Measurements from ENCODE around the gene IL17RA.

The IL17RA gene

DNA sequence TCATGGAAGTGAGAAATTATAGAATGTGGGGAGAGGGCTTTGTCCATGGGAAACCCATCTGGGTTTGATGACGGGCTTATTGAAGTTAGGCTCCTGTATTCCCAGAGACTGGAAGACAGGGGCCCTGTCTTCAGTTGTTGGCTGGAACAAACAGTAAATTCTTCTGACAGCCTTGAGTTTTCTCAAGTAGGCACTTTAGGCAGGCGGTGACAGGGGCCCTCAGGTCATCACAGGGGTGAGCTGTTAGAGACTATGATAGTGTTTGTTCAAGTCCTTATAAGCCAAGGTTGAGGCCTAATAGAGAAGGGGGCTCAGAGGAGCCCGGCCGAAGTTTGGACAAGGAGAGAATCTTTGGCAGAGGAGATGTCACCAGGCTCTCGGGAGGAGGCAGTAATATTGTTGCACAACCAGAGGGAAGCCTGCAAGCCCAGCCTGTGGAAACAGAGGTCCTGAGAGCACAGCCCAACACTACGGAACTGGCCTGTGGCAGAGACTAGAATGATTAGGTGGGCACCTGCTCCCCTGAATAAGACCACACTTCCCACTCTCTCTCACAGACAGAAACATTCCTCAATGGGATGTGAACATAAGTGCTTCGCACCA, 20.2 kb upstream of the IL17RA start:
- H3K27ac Mint-ChIP-seq = no peak overlapping the region
- H3K4me1 Mint-ChIP-seq = peaks cover 8% of the 10 kb centered on the region

DNA sequence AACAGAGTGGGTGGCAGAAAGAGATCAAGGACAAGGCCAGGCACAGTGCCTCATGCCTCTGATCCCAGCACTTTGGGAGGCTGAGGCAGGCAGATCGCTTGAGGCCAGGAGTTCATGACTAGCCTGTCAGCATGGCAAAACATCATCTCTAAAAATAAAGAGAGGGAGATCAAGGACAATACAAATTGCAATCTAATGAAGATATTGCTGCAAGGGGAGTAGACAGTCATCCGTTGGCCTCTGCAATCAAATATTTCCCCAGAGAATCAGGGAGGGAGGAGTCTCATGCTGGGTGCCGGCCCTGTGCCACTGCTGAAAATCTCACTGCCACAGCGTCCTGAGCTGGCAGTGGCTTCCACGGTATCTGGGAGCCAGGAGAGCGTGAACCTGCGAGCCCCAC, 19.4 kb upstream of the IL17RA start:
- no peaks in the 10 kb centered on the region for H3K27me3 Mint-ChIP-seq
- no peaks in the 10 kb centered on the region for H3K9me3 Mint-ChIP-seq
- no peaks in the 10 kb centered on the region for H3K36me3 Mint-ChIP-seq
- H3K4me1 Mint-ChIP-seq = peaks cover 8% of the 10 kb centered on the region
- H3K27ac Mint-ChIP-seq = no peak overlapping the region
- H3K4me3 Mint-ChIP-seq = no peak overlapping the region

More for the DNA sequence above, 20.2 kb upstream of the IL17RA start:
- Mint-ChIP-seq H3K36me3 (no peaks in the 10 kb centered on the region), H3K27me3 (no peaks in the 10 kb centered on the region), H3K9me3 (no peaks in the 10 kb centered on the region), H3K4me3 (no peak overlapping the region)

DNA sequence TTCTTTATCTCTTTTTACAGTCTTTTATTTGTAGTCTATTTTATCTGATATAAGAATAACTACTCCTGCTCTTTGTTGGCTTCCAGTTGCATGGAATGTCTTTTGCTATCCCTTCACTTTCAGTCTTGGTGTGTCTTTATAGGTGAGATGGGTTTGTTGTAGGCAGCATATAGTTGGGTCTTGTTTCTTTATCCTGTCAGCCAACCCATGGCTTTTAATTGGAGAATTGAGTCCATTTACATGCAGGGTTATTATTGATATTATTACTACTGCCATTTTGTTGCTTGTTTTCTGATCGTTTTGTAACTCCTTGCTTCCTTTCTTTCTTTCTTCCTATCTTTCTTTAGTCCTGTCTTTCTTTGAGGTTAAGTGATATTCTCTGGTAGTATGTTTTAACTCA, 11.9 kb upstream of the IL17RA start:
- Mint-ChIP-seq H3K4me3 (no peak overlapping the region), H3K9me3 (no peaks in the 10 kb centered on the region), H3K4me1 (peaks cover 27% of the 10 kb centered on the region), H3K27ac (no peak overlapping the region), H3K27me3 (no peaks in the 10 kb centered on the region), H3K36me3 (no peaks in the 10 kb centered on the region)

DNA sequence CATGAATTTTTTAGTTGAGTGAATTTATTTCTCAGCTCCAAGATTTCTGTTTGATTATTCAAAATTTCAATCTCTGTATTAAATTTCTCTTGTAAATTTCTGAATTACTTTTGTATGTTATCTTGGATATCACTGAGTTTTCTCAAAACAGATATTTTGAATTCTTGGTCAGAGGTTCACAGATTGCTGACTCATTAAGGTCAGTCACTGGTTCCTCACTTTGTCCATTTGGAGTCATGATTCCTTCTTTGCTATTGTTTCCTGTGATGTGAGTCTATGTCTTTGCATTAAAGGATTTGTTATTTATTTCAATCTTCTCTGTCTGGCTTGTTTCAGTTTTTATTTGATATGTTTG, 10.2 kb upstream of the IL17RA start:
- Mint-ChIP-seq H3K36me3 (no peaks in the 10 kb centered on the region), H3K4me1 (peaks cover 27% of the 10 kb centered on the region), H3K9me3 (no peaks in the 10 kb centered on the region), H3K27ac (no peak overlapping the region), H3K27me3 (no peaks in the 10 kb centered on the region), H3K4me3 (no peak overlapping the region)

DNA sequence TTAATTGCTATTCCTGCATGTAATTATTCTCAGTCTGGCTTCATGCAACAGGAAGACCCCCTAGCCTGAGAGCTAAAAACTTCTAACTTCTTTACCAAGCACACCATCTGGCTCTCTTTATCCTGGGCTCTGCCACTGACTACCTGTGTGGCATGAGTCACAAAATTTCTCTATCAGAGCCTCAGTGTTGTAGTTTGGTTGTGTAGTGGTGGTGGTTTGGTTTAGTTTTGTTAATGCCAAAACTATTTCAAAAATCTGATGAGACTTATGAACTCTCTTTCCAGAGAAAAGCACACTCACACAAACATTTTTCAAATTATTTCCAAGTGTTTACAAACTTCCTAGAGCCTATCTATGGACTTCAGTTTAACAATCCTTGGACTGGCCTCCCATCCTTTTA, 7.5 kb upstream of the IL17RA start:
- Mint-ChIP-seq H3K4me3 (no peak overlapping the region), H3K4me1 (peaks cover 27% of the 10 kb centered on the region), H3K36me3 (no peaks in the 10 kb centered on the region), H3K9me3 (no peaks in the 10 kb centered on the region), H3K27ac (peak overlapping the region; percentile 62), H3K27me3 (no peaks in the 10 kb centered on the region)

DNA sequence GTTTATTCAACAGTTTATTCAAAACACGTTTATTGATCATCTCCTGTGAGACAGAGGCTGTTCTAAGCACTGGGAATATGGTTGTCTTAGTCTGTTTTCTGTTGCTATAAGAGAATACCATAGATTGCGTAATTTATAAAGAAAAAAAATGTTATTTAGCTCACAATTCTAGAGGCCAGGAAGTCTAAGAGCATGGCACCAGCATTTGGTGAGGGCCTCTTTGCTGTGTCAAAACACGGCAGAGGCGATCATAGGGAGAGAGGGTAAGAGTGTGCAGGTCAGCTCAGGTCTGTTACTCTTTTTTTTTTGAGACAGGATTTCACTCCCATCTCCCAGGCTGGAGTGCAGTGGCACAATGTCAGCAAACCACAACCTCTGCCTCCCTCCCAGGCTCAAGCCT, 5.2 kb upstream of the IL17RA start:
- H3K36me3 Mint-ChIP-seq = no peaks in the 10 kb centered on the region

DNA sequence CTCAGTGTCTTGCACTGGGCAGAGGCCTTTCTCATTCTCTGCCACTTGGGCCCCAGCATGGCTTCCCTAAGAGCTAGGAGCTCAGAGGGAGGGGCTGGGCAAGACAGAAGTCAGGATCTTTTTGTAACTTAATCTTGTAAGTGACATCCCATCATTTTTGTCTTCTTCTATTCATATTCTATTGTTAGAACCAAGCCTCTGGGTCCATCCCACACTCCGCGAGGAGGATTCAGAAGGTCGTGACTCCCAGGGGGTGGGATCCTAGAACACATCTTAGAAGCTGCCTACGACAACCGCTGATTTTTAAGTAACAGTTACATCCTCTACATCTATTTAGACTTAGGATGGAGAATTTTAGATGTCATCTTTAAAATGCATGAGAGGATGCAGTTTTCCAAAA, 1.5 kb upstream of the IL17RA start:
- H3K27me3 Mint-ChIP-seq = no peaks in the 10 kb centered on the region
- no peaks in the 10 kb centered on the region for H3K9me3 Mint-ChIP-seq
- H3K4me1 Mint-ChIP-seq = peaks cover 36% of the 10 kb centered on the region
- no peak overlapping the region for H3K27ac Mint-ChIP-seq
- H3K4me3 Mint-ChIP-seq = peak overlapping the region; percentile 92
- H3K36me3 Mint-ChIP-seq = no peaks in the 10 kb centered on the region

More for the DNA sequence above, 5.2 kb upstream of the IL17RA start:
- Mint-ChIP-seq H3K4me3 (no peak overlapping the region), H3K9me3 (no peaks in the 10 kb centered on the region), H3K4me1 (peaks cover 38% of the 10 kb centered on the region), H3K27ac (no peak overlapping the region), H3K27me3 (no peaks in the 10 kb centered on the region)

DNA sequence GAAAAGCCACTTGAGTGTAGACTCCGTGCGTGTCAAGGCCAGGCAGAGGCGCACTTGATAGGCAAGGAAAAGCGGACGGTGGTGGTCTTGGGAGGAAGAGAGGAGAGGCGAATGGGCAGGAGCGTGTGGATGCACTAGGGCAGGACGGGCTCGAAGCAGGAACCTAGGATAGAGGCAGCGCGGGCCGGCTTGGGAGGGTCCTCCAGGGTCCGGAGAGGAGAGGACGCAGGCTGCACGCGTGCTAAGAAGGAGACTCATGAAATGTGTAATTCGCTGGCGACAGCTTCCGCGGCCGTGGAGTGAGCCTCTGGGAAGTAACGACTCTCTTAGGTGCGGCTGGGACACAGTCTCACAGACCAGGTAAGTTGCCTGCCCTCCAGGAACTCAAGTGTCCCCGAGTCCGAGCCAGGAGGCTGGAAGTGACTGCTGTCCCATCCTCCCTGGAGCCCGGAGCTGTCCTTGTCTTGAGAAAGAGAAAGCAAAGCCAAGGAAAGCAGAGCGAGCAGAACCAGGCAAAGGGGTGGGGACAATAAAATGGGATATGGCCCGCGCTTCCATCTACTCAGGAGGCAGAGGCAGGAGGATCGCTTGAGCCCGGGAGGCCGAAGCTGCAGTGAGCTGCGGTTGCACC, 874 bp upstream of the IL17RA start:
- H3K27me3 Mint-ChIP-seq = no peaks in the 10 kb centered on the region
- peak overlapping the region; percentile 72 for H3K27ac Mint-ChIP-seq
- peak overlapping the region; percentile 92 for H3K4me3 Mint-ChIP-seq

DNA sequence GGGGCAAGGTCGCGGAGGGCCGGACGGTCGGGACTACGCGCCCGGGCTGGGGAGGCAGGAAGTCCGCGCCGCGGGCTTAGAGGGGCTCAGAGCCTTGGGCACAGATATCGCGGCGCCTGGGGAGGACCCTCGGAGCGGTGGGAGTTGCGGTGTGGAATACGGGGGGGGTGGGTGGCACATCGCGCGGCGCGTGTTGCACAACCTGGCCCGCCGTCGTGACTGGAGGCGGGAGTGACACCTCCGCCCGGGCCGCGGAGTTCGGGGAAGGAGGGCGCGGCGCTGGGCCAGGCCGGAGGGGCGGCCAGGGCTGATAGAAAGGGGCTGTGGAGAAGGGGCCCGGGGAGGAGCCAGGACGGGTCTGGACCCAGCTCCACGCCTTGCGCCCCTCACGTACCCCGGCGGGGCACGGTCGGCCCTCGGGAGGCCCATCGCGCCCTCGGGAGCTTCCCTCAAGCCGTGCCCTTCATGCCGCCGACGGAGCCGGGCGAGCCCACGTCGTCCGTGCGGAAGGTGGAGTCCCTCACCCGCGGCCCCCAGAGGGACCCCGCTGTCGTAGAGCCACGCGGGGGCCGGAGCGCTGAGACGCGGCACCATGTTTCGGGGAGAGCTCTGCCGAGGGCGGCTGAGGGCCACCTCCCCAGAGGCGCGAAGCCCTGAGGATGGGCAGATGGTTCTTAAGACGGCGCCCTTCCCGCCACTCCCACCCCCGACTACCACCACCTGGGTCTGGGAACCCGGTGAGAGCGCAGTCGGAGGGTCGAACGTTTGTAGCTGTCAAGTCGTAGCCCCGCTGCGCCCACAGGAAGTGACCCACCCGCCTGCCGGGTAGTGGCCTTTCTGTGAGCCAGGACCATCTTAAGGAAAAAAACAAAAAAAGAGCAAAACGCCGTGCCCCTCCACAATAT, 729 bp downstream of the IL17RA start:
- Mint-ChIP-seq H3K9me3 (no peaks in the 10 kb centered on the region), H3K36me3 (no peaks in the 10 kb centered on the region), H3K4me1 (peaks cover 54% of the 10 kb centered on the region), H3K27ac (peak overlapping the region; percentile 96), H3K27me3 (no peaks in the 10 kb centered on the region), H3K4me3 (peak overlapping the region; percentile 92)

More for the DNA sequence above, 874 bp upstream of the IL17RA start:
- H3K4me1 Mint-ChIP-seq = peaks cover 40% of the 10 kb centered on the region
- H3K36me3 Mint-ChIP-seq = no peaks in the 10 kb centered on the region
- H3K9me3 Mint-ChIP-seq = no peaks in the 10 kb centered on the region

DNA sequence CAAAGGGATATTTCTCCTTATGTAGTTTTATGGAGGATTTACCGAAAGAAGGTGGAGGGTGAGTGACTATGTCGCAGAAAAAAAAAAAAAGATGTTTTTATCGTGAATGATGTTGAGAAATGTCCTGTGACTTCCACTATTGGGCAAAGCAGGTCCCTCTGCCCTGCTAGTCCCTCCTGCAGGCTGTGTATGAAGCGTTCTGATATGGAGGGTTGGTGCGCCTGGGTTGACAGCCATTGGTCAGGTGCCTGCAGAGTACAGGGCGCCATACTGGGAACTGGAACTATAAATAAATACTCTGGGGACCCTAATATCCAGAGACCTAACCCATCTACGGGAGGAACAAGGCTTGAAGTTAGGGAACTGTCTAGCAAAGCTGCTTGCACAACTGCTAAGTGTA, 1.5 kb downstream of the IL17RA start:
- H3K4me1 Mint-ChIP-seq = peaks cover 62% of the 10 kb centered on the region
- H3K9me3 Mint-ChIP-seq = no peaks in the 10 kb centered on the region
- H3K4me3 Mint-ChIP-seq = peak overlapping the region; percentile 92
- H3K27me3 Mint-ChIP-seq = no peaks in the 10 kb centered on the region
- no peaks in the 10 kb centered on the region for H3K36me3 Mint-ChIP-seq
- peak overlapping the region; percentile 96 for H3K27ac Mint-ChIP-seq

DNA sequence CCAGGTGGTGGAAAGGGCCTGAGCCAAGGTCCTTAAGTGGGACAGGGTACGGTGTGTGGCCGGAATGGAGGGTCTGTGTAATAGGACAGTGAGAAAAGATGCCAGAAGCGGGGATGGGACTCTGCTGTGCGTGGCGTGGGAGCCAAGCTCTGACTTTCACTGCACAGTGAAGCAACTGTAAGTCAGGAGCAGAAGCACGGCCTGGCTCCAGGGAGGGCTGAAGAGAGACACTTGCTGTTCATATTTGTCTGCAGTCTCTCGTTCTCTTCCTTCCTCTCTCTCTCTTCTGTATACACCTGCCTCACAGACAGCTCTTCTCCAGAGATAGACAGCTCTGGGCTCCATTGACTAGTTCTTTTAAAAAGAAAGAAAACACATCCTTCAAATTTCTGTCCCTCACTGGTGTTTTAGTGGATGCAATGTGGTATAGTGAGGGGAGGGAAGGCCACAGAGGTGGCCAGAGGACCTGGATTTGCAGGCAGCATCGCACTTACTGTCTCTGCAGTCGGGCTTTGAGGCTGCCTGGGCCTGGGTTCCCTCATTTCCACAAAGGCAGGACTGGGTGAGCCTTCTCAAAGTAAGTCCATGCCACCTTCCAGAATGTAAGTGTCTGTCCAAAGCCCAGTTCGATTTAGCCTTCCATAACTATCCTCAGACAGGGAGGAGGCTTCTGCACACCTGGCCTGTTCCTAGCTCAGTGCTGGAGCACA, 2.1 kb downstream of the IL17RA start:
- Mint-ChIP-seq H3K27me3 (no peaks in the 10 kb centered on the region), H3K4me1 (peaks cover 67% of the 10 kb centered on the region), H3K4me3 (peak overlapping the region; percentile 92), H3K36me3 (no peaks in the 10 kb centered on the region), H3K9me3 (no peaks in the 10 kb centered on the region), H3K27ac (peak overlapping the region; percentile 63)

DNA sequence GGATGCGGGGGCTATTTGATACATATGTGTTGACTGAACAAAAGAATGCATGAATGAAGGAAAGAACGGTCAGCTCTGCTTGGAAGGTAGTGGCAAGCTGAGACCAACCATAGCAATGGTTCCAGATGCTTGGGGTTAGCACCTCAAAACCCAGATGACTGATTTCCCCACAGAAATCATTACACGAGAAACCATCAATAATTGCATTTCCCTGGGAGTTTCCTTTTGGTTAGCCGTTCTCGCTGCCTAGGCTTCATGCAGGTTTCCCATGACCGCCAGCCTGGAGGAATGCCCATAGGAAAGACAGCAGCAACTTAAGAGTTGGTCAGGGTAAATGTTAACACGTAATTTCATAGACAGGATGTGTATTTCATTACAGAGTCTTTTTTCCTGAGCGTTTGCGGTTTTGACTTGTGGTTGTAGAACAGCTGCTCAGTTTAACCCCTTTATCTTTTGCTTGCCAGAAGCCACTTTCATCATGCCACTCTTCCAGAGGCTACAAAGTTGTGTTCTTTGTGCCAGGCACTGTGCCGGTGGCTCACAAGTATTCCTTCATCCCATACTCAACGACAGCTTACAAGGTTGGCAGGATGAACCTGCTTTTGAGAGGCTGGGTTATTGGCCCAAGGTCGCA, 2.8 kb downstream of the IL17RA start:
- H3K9me3 Mint-ChIP-seq = no peaks in the 10 kb centered on the region
- H3K27me3 Mint-ChIP-seq = no peaks in the 10 kb centered on the region
- peaks cover 74% of the 10 kb centered on the region for H3K4me1 Mint-ChIP-seq
- peak overlapping the region; percentile 92 for H3K4me3 Mint-ChIP-seq
- peak overlapping the region; percentile 79 for H3K27ac Mint-ChIP-seq
- H3K36me3 Mint-ChIP-seq = peaks cover under 1% of the 10 kb centered on the region

DNA sequence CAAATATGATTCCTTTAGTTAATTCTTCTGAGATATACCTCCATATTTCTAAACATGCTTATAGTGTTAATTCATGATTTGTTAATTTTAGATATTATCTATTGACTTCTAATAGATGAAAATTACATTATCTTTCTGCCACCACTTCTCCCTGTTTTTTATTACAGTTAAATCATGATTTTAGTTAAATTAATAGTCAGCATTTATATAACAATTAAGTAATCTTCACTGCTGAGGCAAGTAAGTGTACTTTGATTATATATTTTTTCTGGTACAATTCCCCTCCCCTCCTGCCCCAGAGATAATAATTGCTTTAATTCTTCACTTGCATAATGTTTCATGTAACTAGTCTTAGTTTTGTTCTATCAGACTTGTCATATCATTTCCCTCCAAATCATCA, 5.8 kb downstream of the IL17RA start:
- Mint-ChIP-seq H3K27ac (peak overlapping the region; percentile 49), H3K36me3 (peaks cover 2% of the 10 kb centered on the region), H3K4me1 (peaks cover 89% of the 10 kb centered on the region)

DNA sequence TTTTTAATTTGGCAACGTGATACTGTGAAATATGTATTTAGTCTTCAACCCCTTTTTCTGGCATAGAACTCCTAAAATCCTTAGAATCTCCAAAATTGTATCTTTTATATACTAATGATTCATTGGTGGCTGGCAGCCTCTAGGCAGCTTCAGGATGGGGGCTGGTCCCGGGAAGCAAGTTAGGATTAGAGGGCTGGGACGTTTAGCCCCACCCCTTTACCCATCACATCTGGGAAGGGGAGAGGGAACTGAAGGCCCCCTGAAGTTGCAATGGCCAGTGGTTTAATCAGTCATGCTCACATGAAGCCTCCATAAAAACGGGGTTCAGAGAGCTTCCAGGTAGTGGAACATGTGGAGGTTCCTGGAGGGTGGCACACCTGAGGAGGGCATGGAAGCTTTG, 7.1 kb downstream of the IL17RA start:
- Mint-ChIP-seq H3K36me3 (peaks cover 2% of the 10 kb centered on the region), H3K27me3 (no peaks in the 10 kb centered on the region), H3K9me3 (no peaks in the 10 kb centered on the region), H3K4me1 (peaks cover 91% of the 10 kb centered on the region), H3K27ac (peak overlapping the region; percentile 63), H3K4me3 (peak overlapping the region; percentile 39)

More for the DNA sequence above, 5.8 kb downstream of the IL17RA start:
- H3K27me3 Mint-ChIP-seq = no peaks in the 10 kb centered on the region
- H3K9me3 Mint-ChIP-seq = no peaks in the 10 kb centered on the region
- H3K4me3 Mint-ChIP-seq = peak overlapping the region; percentile 58

DNA sequence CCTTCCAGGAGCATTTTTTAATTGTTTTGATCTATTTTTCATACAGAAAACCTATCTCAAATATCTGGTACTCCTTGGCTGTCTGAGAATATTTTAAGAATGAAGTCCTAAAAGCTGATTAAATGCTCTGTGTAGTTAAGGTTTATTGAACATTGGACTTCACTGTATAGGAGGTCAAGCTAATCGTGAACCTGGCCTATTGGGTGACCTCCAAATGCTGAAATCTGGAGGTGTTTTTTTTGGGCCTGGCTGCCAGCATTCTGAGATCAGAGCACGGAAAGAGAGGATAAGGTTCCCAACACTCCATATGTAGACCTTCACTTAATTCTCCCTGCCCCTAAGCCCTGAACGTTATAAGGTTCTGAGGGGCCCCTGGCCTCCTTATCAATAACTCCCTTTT, 8.3 kb downstream of the IL17RA start:
- Mint-ChIP-seq H3K4me1 (peaks cover 91% of the 10 kb centered on the region), H3K36me3 (peaks cover 3% of the 10 kb centered on the region), H3K4me3 (peak overlapping the region; percentile 30), H3K27me3 (no peaks in the 10 kb centered on the region), H3K27ac (peak overlapping the region; percentile 46), H3K9me3 (no peaks in the 10 kb centered on the region)
